Lower lobe of right lung (tissue), 2 donors: ENCODE data around the gene PSG11. TPM values are rescaled to one million over a fixed set of nuclear protein-coding genes. Genes with fewer than 3 reads are reported as not detected.
"Not testable (repeated sequence)": the region's sequence is repeated elsewhere in the genome, so short reads cannot be mapped to it uniquely, and the experiment has no call there.

Experiments
- ATAC-seq, 2 donors: fragments of 200-7000 bp; cut with Tn5 transposase; one replicate each; pipeline ENCODE4 v1.9.1; 2020 to 2022; ENCODE audit warnings: mild to moderate bottlenecking in 2 of 2, moderate library complexity in 2 of 2
- DNase-seq: peaks from one replicate; pipeline ENCODE4 v3.0.0-alpha.2; 2020
- H3K27ac ChIP-seq: fragments of 200-600 bp; one replicate; pipeline ENCODE4 v1.8.0; 2022
- H3K27me3 ChIP-seq: fragments of 200-600 bp; one replicate; pipeline ENCODE4 v1.8.0; 2022; ENCODE audit warnings: low read depth
- H3K36me3 ChIP-seq: fragments of 200-600 bp; one replicate; pipeline ENCODE4 v1.8.0; 2022; ENCODE audit warnings: mild to moderate bottlenecking
- H3K4me1 ChIP-seq: fragments of 200-600 bp; one replicate; pipeline ENCODE4 v1.8.0; 2022
- H3K4me3 ChIP-seq: fragments of 200-600 bp; one replicate; pipeline ENCODE4 v1.8.0; 2022; ENCODE audit warnings: mild to moderate bottlenecking
- H3K9me3 ChIP-seq: fragments of 200-600 bp; one replicate; pipeline ENCODE4 v1.8.0; 2022
- intact Hi-C: fragments of 100-400 bp; cut with DNase I; formaldehyde crosslinking; loops from one replicate; pipeline ENCODE4 v1.11.0; 2022
- long read RNA-seq: library from polyadenylated mRNA; unstranded; transcript quantifications from one replicate; pipeline ENCODE4 v2.0.0, GENCODE V29; 2021
- total RNA-seq: library from RNA; stranded (reverse); fragmentation: NEBNext Ultra II Directional; extraction: Animal tissue kit (Norgen Biotek cat#: 25700); gene quantifications from one replicate; pipeline ENCODE4 v1.2.1, GENCODE V29; 2021
- TF ChIP-seq, protein P1 (sequence below): fragments of 200-600 bp; IDR thresholded peaks from one replicate; pipeline ENCODE4 v1.8.0; 2022; ENCODE audit warnings: antibody characterized with exemption, mild to moderate bottlenecking
- donor health status: DM: no; HTN: yes; CAD: no; lungs with severe emphysema.

PSG11 gene
- total RNA-seq: not detected
- long read RNA-seq: 0 reads

GRCh38 chr19:43026369-43026768 lies at the start of gene PSG11:
PSG11 (minus strand) TSS chr19:43026469; CDS start chr19:43026372, 97 bp downstream.
- ATAC-seq, intact Hi-C loops, H3K4me3 ChIP-seq, DNase-seq, H3K4me1 ChIP-seq, H3K27ac ChIP-seq, H3K9me3 ChIP-seq, H3K27me3 ChIP-seq, H3K36me3 ChIP-seq: not testable (repeated sequence)

- H3K4me1 ChIP-seq, H3K27ac ChIP-seq, intact Hi-C loops, H3K4me3 ChIP-seq, ATAC-seq, H3K36me3 ChIP-seq, H3K9me3 ChIP-seq, DNase-seq, H3K27me3 ChIP-seq: not testable (repeated sequence)
Observed at GRCh38 chr19:43062418-43062817, 36.1 kb upstream of the PSG11 start.

DNA sequence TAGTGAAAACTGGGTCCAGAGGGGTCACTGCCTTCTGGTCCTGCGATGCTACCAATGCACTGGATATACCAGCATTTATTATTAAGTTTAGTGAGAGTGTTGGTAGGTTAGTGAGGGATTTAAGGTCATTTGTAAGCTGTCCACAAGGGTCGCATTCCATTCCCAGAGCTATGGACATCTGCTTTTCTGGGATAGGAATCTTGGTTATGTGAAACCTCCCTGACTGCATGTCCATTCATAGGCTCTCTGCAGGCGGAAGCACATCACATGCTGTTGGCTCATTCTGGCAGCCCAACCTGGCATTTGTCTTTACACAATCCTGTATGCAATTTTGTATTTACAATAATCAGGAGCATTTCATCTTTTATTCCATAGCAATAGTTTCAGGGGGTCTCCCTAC lies 35.1 kb upstream of the PSG11 start:
- H3K27ac ChIP-seq, intact Hi-C loops: not testable (repeated sequence)

DNA sequence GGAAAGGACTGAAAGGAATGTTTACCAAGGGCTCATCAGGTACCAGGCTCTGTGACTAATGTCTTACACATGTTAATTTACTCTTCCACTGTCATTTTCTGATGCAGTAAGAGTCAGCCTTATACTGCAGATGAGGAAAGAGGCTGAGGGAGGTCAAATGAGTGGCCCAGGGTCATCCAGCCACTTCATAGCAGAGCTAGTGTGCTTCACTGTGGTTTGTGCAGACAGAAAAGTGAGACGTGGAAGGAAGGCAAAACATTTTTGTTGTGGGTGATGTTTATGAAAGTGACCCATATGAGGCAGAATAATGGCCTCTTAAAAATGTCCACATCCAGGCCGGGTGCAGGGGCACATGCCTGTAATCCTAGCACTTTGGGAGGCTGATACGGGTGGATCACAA lies 34.0 kb upstream of the PSG11 start:
- intact Hi-C loops, H3K4me1 ChIP-seq, H3K27me3 ChIP-seq, H3K36me3 ChIP-seq, H3K4me3 ChIP-seq, DNase-seq, H3K9me3 ChIP-seq, H3K27ac ChIP-seq, ATAC-seq: not testable (repeated sequence)

More for the DNA sequence above, 35.1 kb upstream of the PSG11 start:
- H3K4me1 ChIP-seq, H3K4me3 ChIP-seq, ATAC-seq, H3K27me3 ChIP-seq, DNase-seq, H3K9me3 ChIP-seq, H3K36me3 ChIP-seq: not testable (repeated sequence)

GRCh38 chr19:43059482-43059881 lies 33.2 kb upstream of the PSG11 start:
- H3K36me3 ChIP-seq, H3K4me1 ChIP-seq, H3K27me3 ChIP-seq, DNase-seq, H3K4me3 ChIP-seq, H3K27ac ChIP-seq, ATAC-seq, H3K9me3 ChIP-seq, intact Hi-C loops: not testable (repeated sequence)

GRCh38 chr19:43058440-43058839 lies 32.2 kb upstream of the PSG11 start:
- H3K36me3 ChIP-seq, intact Hi-C loops, H3K9me3 ChIP-seq, H3K27me3 ChIP-seq, H3K4me3 ChIP-seq, H3K4me1 ChIP-seq, DNase-seq, H3K27ac ChIP-seq, ATAC-seq: not testable (repeated sequence)

GRCh38 chr19:43047966-43048365 lies 21.7 kb upstream of the PSG11 start:
- ATAC-seq, H3K36me3 ChIP-seq, H3K27ac ChIP-seq, intact Hi-C loops, H3K9me3 ChIP-seq, DNase-seq, H3K4me3 ChIP-seq, H3K27me3 ChIP-seq, H3K4me1 ChIP-seq: not testable (repeated sequence)

DNA sequence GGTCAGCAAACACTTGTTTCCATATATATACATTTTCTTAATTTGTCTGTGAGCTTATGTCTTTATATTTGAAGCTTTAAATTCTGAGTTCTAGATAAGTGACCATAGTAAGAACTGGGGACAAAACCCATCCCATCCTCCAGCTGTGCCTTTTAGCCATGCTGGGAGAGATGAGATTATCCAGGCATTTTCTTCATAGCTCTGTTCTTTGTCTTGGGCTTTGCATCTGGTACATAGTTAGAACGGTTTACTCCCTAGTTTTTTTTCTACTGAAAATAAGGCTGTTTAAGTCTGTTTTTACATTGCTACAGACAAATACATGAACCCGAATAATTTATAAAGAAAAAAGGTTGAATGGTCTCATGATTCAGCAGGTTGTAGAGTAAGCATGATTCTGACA lies 20.3 kb upstream of the PSG11 start:
- intact Hi-C loops, ATAC-seq, DNase-seq, H3K9me3 ChIP-seq, H3K27me3 ChIP-seq, H3K36me3 ChIP-seq, H3K4me3 ChIP-seq, H3K4me1 ChIP-seq, H3K27ac ChIP-seq: not testable (repeated sequence)

DNA sequence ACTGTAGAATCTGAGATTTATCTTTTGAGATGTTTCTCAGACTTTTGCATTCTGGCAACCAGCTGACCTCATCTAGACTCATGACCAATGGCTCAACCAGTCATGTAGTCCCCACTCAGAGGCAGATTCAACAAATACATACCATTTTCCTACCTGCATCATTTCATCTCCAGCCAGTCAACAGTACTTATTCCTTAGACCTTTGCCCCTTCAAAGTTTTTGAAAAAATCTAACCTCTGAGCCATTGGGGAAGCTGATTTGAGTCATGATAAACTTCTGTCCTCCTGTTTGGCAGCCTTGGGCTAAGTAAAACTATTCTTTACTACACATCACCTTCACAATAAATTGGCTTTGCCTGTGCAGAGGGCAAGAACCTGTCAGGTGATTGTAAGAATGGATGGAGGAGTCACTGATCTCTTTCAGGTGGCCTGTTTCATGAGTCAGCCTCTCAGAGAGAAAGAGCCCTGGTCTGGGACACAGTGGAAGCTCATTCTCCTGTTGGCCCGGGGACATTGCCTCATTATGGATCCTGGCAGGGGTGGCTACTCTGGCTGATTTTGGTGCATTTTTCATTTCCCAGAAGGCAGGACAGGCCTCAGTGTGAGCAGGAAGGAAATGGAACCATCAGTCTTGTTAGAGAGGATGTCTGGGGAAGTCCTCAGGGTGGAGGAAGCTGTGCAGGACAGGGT lies 17.4 kb upstream of the PSG11 start:
- H3K4me3 ChIP-seq, H3K27me3 ChIP-seq, H3K4me1 ChIP-seq, H3K36me3 ChIP-seq, H3K27ac ChIP-seq, DNase-seq, ATAC-seq, H3K9me3 ChIP-seq, intact Hi-C loops: not testable (repeated sequence)

- intact Hi-C loops, H3K27me3 ChIP-seq, ATAC-seq: not testable (repeated sequence)
Observed at GRCh38 chr19:43031645-43032044, 5.4 kb upstream of the PSG11 start.

DNA sequence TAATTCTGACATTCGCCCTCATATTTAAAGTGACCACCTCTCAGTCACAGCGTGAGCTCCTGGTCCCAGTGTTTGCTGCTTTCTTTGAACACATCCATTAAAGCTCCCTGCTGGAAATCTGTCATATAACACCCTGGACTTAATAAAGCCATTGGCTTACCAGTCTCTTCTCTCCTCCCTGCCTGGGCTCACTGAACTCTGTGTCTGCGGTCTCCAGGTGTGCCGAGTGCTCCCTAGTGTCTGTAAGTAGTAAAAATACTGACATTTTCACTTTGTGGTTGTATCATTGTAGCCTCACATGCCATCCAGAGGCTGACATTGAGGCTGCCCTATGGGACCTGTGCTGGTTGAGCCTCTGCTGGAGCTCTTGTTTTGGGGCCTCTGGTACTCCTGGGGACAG lies 2.6 kb upstream of the PSG11 start:
- intact Hi-C loops: no loop called here
- no peak for DNase-seq
- H3K9me3 ChIP-seq: no peaks in the 10 kb centered on the region
- no peaks in the 10 kb centered on the region for H3K36me3 ChIP-seq
- TF ChIP-seq, protein P1, sequence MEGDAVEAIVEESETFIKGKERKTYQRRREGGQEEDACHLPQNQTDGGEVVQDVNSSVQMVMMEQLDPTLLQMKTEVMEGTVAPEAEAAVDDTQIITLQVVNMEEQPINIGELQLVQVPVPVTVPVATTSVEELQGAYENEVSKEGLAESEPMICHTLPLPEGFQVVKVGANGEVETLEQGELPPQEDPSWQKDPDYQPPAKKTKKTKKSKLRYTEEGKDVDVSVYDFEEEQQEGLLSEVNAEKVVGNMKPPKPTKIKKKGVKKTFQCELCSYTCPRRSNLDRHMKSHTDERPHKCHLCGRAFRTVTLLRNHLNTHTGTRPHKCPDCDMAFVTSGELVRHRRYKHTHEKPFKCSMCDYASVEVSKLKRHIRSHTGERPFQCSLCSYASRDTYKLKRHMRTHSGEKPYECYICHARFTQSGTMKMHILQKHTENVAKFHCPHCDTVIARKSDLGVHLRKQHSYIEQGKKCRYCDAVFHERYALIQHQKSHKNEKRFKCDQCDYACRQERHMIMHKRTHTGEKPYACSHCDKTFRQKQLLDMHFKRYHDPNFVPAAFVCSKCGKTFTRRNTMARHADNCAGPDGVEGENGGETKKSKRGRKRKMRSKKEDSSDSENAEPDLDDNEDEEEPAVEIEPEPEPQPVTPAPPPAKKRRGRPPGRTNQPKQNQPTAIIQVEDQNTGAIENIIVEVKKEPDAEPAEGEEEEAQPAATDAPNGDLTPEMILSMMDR: no peak
- H3K4me3 ChIP-seq: no peak overlapping the region
- ATAC-seq: no peak
- H3K4me1 ChIP-seq: no peaks in the 10 kb centered on the region
- H3K27ac ChIP-seq: no peak overlapping the region
- no peaks in the 10 kb centered on the region for H3K27me3 ChIP-seq

More at GRCh38 chr19:43031645-43032044, 5.4 kb upstream of the PSG11 start:
- not testable (repeated sequence) for H3K9me3 ChIP-seq, H3K4me3 ChIP-seq, DNase-seq, H3K36me3 ChIP-seq, H3K4me1 ChIP-seq, H3K27ac ChIP-seq

DNA sequence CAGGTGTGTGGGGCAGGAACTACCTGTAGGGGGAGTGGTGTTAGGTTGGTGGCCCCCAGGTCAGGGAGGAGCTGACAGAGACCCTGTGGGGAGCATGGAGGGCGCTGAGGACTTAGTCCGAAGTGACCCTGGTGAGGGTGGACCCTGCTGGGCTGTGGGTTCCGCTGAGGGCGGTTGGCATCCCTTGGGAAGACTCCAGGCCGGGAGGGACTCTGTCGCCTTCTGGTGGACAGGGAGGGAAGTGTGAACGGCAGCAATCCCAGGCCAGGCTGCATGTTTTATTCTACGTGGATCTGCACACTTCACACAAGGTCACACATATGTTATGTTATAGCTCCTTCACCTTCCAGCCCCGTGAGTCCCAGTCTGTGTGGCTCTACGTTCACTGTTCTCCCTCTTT lies 1.7 kb upstream of the PSG11 start:
- H3K36me3 ChIP-seq, DNase-seq, intact Hi-C loops, H3K4me3 ChIP-seq, H3K9me3 ChIP-seq, ATAC-seq, H3K27me3 ChIP-seq, H3K27ac ChIP-seq, H3K4me1 ChIP-seq: not testable (repeated sequence)

DNA sequence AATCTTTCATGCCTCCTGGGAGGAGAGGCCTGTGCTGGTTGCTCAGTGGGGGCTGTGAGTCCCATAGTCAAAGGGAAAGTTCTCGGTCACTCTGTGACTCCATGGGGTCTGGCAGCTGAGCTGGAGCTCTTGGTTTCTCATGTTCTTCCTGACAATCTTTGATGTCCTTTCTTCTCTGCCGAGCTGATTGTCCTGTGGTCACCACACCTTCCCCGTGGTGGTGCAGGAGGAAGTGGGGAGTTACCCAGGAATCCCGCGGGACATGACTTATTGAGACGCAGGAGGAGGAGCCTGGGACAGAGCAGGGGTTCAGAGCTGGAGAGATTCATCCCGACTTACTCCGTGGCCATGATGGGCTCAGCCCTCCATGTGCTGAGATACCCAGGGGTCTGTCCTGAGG lies 792 bp upstream of the PSG11 start:
- H3K9me3 ChIP-seq, DNase-seq, ATAC-seq, H3K4me3 ChIP-seq, intact Hi-C loops, H3K36me3 ChIP-seq, H3K27me3 ChIP-seq, H3K27ac ChIP-seq, H3K4me1 ChIP-seq: not testable (repeated sequence)
